HUDEP-2 (cell line): ENCODE results near the gene PTGES2.
"Not testable (repeated sequence)": the region's sequence is repeated elsewhere in the genome, so short reads cannot be mapped to it uniquely, and the experiment has no call there.

ENCODE experiments used
- DNase-seq, 76 experiments: peaks; one replicate each; lab custom pipeline; 2025; ENCODE audit not compliant: unreplicated experiment in 76 of 76; lab: John Stamatoyannopoulos, UW

The PTGES2 gene

GRCh38 chr9:128093011-128093410, 34.5 kb downstream of the PTGES2 start:
- DNase-seq: no peak

- no peak for DNase-seq
Observed at GRCh38 chr9:128092199-128092977, 35.1 kb downstream of the PTGES2 start.

- DNase-seq: no peak
Observed at GRCh38 chr9:128091571-128091970, 36.0 kb downstream of the PTGES2 start.

DNA sequence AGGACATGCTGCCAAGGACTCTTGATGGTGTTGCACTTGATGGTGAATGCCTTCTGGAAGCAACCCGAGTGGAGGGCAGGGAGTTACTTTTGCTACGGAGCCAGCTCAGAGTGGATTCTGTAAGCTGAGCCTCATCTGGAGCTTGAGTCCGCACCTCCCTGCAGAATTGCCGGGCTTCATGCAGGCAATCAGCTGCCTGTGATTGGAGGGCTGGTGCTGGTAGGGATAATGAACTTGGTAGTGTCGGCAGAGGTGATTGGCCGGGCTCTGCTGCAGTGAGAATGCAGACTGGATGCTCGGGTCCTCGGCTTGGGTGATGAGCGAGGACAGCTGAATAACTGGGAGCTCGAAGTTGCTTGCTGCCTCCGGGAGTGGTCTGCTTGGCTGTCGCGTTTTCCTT, 36.4 kb downstream of the PTGES2 start:
- no peak for DNase-seq

GRCh38 chr9:128089299-128089698, 38.2 kb downstream of the PTGES2 start:
- DNase-seq: no peak

DNA sequence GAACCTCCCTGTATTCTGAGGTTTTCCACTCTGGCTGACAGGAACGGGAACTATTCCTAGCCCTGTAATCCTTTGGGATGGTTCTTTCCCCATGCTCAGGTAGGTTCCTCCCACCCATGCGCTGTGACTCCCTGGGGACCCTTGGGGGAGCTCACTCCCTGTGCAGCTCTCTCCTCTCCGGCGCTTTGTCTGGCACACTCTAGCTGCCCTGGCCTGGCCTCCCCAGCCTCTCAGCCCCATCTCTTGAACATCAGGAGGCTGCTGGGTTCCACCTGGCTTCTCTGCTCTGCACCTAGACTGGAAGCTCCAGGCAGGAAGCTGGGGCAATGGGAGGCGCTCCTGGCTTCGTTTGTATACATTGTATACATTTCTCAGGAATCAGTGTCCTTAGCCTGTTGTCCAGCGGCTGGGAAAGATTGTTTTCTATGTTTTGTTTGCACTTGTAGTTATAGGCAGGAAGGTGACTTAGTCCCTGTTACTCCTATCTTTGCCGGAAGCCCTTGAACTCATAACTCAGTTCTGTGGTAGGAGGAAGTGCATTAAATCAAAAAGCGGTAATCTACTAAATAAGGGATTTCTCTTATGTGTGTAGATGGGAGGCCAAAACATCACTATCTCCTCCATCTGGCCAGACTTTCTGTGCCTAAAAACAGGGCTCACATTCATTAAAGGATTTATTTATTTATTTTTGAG, 39.1 kb downstream of the PTGES2 start:
- DNase-seq: no peak

GRCh38 chr9:128087262-128087661, 40.3 kb downstream of the PTGES2 start:
- peak in 21 of 76 experiments; percentile 12 to 55 (median 26) for DNase-seq

- no peak for DNase-seq
Observed at GRCh38 chr9:128085943-128086342, 41.6 kb downstream of the PTGES2 start.

DNA sequence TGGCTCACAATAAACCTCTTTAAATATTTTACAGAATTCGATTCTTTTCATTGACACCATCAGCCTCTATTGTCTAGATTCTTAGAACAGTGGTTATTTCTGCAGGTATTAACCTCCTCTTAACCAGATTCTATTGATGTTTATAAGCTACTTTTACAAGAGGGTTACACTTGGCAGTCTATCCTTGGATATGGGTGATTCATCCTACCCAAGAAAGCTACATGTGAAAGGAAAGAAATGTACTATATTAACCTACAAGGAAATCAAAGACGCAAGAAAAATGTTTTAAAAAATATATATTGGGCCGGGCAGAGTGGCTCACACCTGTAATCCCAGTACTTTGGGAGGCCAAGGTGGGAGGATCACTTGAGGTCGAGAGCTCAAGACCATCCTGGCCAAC, 42.8 kb downstream of the PTGES2 start:
- no peak for DNase-seq

GRCh38 chr9:128082151-128082550, 45.4 kb downstream of the PTGES2 start:
- DNase-seq: peak in 31 of 76 experiments; percentile 10 to 64 (median 33)

GRCh38 chr9:128081056-128081455, 46.5 kb downstream of the PTGES2 start:
- peak in 7 of 76 experiments; percentile 7 to 27 (median 16) for DNase-seq

- DNase-seq: peak in 10 of 76 experiments; percentile 12 to 68 (median 28)
Observed at GRCh38 chr9:128080206-128080605, 47.3 kb downstream of the PTGES2 start.

DNA sequence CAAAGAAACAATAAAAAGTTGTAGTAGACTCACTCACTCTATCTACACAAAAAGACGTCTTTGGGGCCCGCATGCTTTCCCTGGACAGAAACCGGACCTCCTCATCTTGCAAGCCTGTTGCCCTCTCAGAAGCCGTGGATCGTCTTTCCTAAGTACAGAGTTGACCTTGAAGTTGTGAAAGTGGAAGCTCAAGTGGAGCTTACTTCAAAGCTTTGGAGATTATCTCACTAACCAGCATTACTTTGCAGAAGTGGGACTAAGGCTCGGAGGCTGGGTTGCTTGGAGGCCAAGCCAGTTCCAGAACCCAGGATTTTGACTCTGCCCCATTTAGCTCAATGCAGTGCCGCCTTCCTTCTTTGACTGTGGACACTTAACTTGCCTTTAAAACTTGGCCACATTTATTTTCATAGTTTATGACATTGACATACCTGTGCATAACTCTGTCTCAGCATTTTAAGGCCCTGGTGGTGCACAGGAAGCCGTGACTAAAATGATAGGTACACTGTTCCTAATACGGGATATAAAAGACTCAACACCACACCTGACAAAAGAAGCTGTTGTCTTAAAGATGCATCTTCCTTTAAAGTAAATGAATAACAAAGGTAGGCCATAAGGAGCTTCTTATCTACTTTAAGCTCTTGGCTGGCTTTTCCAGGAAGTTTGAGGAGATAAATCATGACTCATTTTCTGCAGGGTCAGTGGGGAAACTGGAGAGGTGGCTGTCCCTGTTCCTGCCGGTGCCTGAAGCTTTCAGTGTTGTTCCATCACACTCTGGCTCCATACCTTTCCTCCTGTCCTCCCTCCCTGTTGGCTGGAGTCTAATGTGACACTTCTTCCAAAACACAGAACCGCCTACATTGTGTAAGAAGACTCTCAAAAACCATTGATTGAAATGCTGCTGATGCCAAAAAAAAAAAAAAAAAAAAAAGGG, 48.8 kb downstream of the PTGES2 start:
- DNase-seq: peak in 56 of 76 experiments; percentile 15 to 80 (median 45)

DNA sequence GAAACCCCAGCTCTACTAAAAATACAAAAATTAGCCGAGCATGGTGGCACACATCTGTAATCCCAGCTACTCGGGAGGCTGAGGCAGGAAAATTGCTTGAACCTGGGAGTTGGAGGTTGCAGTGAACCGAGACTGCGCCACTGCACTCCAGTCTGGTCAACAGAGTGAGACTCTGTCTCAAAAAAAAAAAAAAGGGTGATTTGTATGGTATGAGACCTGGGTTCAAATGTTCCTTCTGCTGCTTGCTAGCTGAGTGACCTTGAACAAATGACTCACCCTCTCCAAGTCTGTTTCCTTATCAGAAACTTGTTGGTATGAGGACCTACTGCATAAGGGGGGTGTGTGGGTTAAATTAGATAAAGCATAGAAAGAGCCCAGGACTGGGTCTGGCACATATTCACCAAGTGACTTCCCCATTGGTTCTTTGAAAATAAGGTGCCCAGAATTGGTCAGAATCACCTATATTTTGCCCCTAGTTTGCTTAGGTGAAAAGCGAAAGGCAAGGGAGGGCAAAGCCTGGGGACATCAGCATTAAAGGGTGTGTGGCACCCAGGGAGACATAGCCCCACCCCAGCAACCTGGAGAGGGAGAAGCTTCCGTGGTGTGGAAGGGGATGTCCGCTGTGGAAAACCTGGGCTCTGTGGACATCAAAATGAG, 49.6 kb downstream of the PTGES2 start:
- peak in 54 of 76 experiments; percentile 14 to 92 (median 70) for DNase-seq

GRCh38 chr9:128073253-128073886, 54.2 kb downstream of the PTGES2 start:
- peak in 4 of 76 experiments; percentile 8 to 30 (median 12) for DNase-seq

DNA sequence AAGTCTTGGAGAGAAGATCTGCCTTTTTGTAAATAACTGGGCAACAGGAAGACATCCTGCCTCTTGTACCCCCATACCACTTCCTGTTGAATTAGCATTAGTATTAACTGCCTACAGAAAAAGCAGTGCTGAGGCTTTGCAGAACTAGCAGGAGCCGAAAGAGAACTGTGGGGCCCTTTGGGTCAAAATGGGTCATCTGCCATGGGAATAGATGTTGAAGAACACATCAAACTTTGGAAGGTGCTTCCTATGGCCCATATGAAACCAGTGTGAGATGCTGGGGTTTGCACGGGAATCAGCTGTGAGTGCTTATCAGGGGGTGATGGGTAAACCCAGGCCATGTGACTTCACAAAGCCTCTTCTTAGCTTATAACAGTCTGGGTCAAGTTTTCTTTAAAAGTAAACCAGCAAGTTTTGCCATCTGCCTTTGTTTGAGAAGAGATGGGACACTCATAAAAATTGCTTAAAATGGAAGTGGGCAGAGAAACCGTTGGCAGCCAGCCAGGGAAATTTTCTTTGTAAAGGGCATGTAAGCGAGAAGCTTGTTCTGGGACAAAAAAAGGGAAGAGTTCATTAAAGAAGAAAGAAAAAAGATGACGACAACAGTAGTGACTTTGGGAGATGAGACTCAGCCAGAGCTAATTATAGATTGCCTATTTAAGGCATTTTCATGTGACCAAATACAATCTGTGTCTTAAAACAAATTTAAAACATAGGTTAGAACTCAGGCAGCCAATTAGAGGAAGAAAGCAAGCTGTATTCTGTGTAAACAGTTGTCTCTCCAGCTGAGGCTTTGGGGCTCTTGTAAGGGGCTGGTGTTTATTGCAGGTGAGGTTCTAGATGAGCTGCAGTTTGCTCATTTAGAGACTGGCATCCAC, 55.1 kb downstream of the PTGES2 start:
- DNase-seq: peak in 48 of 76 experiments; percentile 14 to 58 (median 38)

GRCh38 chr9:128071475-128071874, 56.1 kb downstream of the PTGES2 start:
- DNase-seq: not testable (repeated sequence)

- DNase-seq: peak in 1 of 76 experiments; percentile 7
Observed at GRCh38 chr9:128070874-128071273, 56.7 kb downstream of the PTGES2 start.
